Measurements from ENCODE around the gene LRAT. TPM values are rescaled to one million over a fixed set of nuclear protein-coding genes. Genes with fewer than 3 reads are reported as not detected.

LRAT gene
- not detected in 2 replicates for total RNA-seq (2011; cell fraction: chromatin; rRNA removed; ENCODE audit: low replicate concordance)
- not detected in 2 replicates for total RNA-seq (2011; cell fraction: nucleolus; rRNA removed)
- total RNA-seq (2011; cell fraction: nucleoplasm; rRNA removed), result not detected in 2 replicates
- total RNA-seq (2014; rRNA removed), result 0.41 and 0.45 TPM in 2 replicates
- total RNA-seq (2014; rRNA removed; fragmentation: Illumina TruSeq; extraction: Trizol), result not detected in 2 replicates
- not detected in 2 replicates for total RNA-seq (2015; rRNA removed; fragmentation: Illumina TruSeq; extraction: Trizol)
- 0.07 and 0.09 TPM in 2 replicates for total RNA-seq (2021)
- 0.07 TPM in 1 of 2 replicates, not detected in the other for polyA plus RNA-seq (2011; rRNA removed)
- polyA plus RNA-seq (2011; cell fraction: cytosol; rRNA removed), result not detected in 2 replicates
- polyA plus RNA-seq (2011; cell fraction: nucleus; rRNA removed), result not detected in 2 replicates
- polyA plus RNA-seq (2012), result 0.08 TPM in 1 of 2 replicates, not detected in the other
- 0.09 TPM in 1 of 2 replicates, not detected in the other for polyA plus RNA-seq (2014; fragmentation: Illumina TruSeq; extraction: Trizol)
- polyA plus RNA-seq (2014; fragmentation: Nextera tagmentation; extraction: Ambion mirVana), result under 1 TPM in 1 of 2 experiments, not detected in 1; 0.03 TPM
- 0.27 TPM in 1 of 2 replicates, not detected in the other for polyA plus RNA-seq (2014; rRNA removed)
- not detected in 2 replicates for polyA minus RNA-seq (2011; rRNA and poly(A)+ RNA removed)
- not detected in 2 replicates for polyA minus RNA-seq (2011; cell fraction: cytosol; rRNA and poly(A)+ RNA removed)
- polyA minus RNA-seq (2011; cell fraction: nucleus; rRNA and poly(A)+ RNA removed), result not detected in 2 replicates
- Bru-seq, nascent RNA, result percentile 8 among the genes with signal in this experiment
- BruChase-seq, experiment 1, labeled RNA remaining after a 2-hour chase, result not detected
- BruChase-seq, experiment 2, labeled RNA remaining after a 6-hour chase, result percentile 8 among the genes with signal in this experiment
- long read RNA-seq, experiment 1, result 0 reads
- long read RNA-seq, experiment 2, result 0 reads
- long read RNA-seq, experiment 3, result 0 reads

DNA sequence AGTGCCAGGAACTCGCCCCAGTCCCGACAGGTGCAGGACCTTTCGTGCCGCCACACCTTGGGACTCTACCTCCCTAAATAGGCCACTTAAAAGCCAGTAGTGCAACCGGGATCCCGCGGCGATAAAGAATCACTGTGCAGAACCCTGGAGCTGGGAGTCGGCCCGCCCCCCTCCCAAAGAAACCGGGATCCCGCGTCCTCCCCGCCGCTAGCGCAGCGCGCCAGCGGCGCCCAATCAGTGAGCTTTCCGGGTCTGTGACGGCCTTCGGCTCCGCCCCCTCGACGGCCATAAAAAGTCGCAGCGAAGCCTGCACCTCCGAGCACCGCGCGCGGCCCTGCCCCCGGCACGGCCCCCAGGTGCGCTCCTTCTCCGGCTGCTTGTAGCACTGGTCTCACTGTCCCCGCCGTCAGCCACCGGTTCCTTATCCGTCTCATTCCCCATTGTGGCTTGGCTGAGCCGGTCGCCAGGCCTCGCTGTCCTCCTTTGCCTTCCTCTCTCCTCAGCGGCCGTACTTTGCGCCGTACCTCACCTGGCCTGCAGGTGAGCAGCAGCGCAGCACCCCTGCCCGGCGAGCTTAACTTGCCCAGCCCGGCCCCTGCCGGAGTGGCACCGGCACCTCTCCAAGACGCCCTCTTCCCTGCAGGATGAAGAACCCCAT, at the start of gene LRAT:
Gene LRAT (plus strand): TSS at position 318 of the 658 bp plus-strand sequence. CDS start 327 bp downstream, at position 645.
- BruUV-seq (replicated peaks), result no TSS peak
- Histone ChIP-seq H3K9me3 (replicated peaks; ENCODE audit: control insufficient read depth, insufficient read depth, low read depth, low read length) (no peaks in the 10 kb centered on the region), H3K4me2 (ENCODE audit: insufficient read depth, low read length) (peak within 1 kb of the TSS; percentile 40), H3K27ac (ENCODE audit: extremely low read depth, low read depth, low read length) (no peak within 1 kb of the TSS), H3K9ac (ENCODE audit: insufficient read depth in 1 of 2, low read depth in 2 of 2, low read length in 2 of 2) (no peak within 1 kb of the TSS; a peak in 1 of 4 replicates), H3K4me3 (no peak within 1 kb of the TSS), H3K4me1 (replicated peaks in 1 of 2; ENCODE audit: control insufficient read depth in 2 of 2, insufficient read depth in 2 of 2, low read length in 2 of 2) (peaks cover 0 to 16% of the 10 kb centered on the region in 2 experiments; a peak in 2 of 5 replicates), H3K36me3 (ENCODE audit: control insufficient read depth, insufficient read depth, low read length) (no peaks in the 10 kb centered on the region), H2AFZ (ENCODE audit: low read depth, low read length) (no peak within 1 kb of the TSS), H4K20me1 (replicated peaks; ENCODE audit: control insufficient read depth, insufficient read depth, low read length) (no peaks in the 10 kb centered on the region), H3K27me3 (ENCODE audit: control insufficient read depth in 2 of 2, insufficient read depth in 2 of 2, low read length in 2 of 2) (peaks cover 15 to 39% of the 10 kb centered on the region in 2 experiments; a peak in 4 of 5 replicates), H3K79me2 (ENCODE audit: control insufficient read depth, insufficient read depth, low read length) (no peaks in the 10 kb centered on the region), H3K9me1 (ENCODE audit: control insufficient read depth, insufficient read depth, low read length) (no peaks in the 10 kb centered on the region)
- POLR2A ChIA-PET, result no interaction called here
- ATAC-seq, result peak; percentile 90
- FAIRE-seq, result no peak
- DNase-seq (ENCODE audit: extremely low read depth in 1 of 4, low spot score in 3 of 4), result peak; percentile 15 to 59 (median 50)
- in situ Hi-C loops (cut with MboI) (no loop called here), intact Hi-C loops (cut with micrococcal nuclease) (no loop called here)
- CTCF ChIA-PET (ENCODE audit: low intra/inter-chr PET ratio), result no interaction called here
- whole genome bisulfite sequencing (ENCODE audit: insufficient coverage, low coverage, missing lambda C conversion rate), result 20% methylated on average over 21 of the region's 55 CpGs
- TF ChIP-seq NRF1 (conservative IDR thresholded peaks at IDR 0.05 in 1 of 2, IDR thresholded peaks at IDR 0.05 in 1 of 2), result 0 out of 4 replicates have a peak, but pooled peaks of 1 of the 2 experiments have one; percentile 13
- TF ChIP-seq, protein P1, sequence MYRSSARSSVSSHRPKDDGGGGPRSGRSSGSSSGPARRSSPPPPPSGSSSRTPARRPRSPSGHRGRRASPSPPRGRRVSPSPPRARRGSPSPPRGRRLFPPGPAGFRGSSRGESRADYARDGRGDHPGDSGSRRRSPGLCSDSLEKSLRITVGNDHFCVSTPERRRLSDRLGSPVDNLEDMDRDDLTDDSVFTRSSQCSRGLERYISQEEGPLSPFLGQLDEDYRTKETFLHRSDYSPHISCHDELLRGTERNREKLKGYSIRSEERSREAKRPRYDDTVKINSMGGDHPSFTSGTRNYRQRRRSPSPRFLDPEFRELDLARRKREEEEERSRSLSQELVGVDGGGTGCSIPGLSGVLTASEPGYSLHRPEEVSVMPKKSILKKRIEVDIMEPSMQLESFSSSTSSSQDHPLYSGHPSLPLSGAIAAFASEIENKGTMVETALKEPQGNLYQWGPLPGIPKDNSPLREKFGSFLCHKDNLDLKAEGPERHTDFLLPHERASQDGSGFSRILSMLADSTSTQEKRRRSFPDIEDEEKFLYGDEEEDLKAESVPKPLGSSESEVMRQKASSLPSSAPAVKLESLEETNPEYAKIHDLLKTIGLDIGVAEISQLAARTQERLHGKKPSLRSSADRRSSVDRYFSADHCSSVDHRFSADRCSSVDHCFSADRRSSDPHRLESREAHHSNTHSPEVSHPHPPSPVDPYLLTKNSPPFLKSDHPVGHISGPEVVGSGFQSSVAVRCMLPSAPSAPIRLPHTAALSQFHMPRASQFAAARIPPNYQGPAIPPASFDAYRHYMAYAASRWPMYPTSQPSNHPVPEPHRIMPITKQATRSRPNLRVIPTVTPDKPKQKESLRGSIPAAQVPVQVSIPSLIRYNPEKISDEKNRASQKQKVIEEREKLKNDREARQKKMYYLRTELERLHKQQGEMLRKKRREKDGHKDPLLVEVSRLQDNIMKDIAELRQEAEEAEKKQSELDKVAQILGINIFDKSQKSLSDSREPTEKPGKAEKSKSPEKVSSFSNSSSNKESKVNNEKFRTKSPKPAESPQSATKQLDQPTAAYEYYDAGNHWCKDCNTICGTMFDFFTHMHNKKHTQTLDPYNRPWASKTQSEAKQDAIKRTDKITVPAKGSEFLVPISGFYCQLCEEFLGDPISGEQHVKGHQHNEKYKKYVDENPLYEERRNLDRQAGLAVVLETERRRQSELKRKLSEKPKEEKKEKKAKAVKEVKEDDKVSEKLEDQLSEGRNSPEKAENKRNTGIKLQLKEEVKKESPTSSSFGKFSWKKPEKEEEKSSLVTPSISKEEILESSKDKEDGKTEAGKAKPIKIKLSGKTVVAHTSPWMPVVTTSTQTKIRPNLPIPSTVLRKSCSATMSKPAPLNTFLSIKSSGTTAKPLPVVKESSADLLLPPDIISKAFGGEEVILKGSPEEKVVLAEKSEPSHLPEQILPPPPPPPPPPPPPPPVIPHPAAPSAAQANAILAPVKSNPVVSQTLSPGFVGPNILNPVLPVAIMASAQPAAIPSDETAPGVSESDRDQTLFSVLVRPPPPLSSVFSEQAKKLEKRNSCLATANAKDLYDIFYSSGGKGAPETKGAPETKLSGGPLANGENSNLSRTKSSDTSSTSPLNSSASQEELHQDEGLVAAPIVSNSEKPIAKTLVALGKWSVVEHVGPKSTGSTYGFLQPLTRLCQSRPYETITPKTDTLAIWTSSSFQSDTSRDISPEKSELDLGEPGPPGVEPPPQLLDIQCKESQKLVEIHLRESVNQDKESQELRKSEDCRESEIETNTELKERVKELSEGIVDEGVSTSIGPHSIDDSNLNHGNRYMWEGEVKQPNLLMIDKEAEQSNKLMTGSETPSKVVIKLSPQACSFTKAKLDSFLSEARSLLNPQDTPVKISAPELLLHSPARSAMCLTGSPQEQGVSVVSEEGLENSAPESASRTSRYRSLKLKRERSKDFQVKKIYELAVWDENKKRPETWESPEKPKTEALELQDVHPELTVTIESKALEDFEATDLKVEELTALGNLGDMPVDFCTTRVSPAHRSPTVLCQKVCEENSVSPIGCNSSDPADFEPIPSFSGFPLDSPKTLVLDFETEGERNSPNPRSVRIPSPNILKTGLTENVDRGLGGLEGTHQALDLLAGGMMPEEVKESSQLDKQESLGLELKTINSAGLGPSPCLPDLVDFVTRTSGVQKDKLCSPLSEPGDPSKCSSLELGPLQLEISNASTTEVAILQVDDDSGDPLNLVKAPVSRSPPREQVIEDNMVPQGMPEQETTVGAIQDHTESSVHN (IDR thresholded peaks at IDR 0.05; ENCODE audit: borderline replicate concordance in 1 of 2, low read depth in 1 of 2), result no peak
- no peak for TF ChIP-seq FIP1L1 (IDR thresholded peaks at IDR 0.05; ENCODE audit: low read depth, low read length, poor library complexity, severe bottlenecking)
- no peak for TF ChIP-seq FUS (optimal IDR thresholded peaks at IDR 0.05; ENCODE audit: low read depth, low read length)
- no peak for TF ChIP-seq RFX1 (IDR thresholded peaks at IDR 0.05)

All from K562 (cell line).